Measurements from ENCODE around the gene KIF5C.

- TF ChIP-seq CTCF (IDR thresholded peaks at IDR 0.05) (no peak), POLR2A (IDR thresholded peaks at IDR 0.05) (no peak)
Measured at GRCh38 chr2:149034406-149034805, 159.4 kb downstream of the KIF5C start.
